ENCODE results near the gene ZNF474. TPM values are rescaled to one million over a fixed set of nuclear protein-coding genes. Genes with fewer than 3 reads are reported as not detected.

The ZNF474 gene
- total RNA-seq, 2 experiments from 2014 or later = not detected

GRCh38 chr5:122179701-122180100 is 50.4 kb downstream of the ZNF474 start:
- DNase-seq = no peak
- POLR2A ChIA-PET = no interaction called here
- peaks cover 4% of the 10 kb centered on the region for H3K9me3 Mint-ChIP-seq
- H3K4me1 Mint-ChIP-seq (ENCODE audit: low read depth) = peaks cover 7% of the 10 kb centered on the region
- peaks cover 4% of the 10 kb centered on the region for H3K27me3 Mint-ChIP-seq
- intact Hi-C loops (cut with micrococcal nuclease) = loop anchor here (2.0 to 5.0 kb wide), 3 partner anchors 15 to 703 kb away; no protein-coding TSS in a partner anchor
- no peak overlapping the region for H3K4me3 Mint-ChIP-seq
- H3K27ac Mint-ChIP-seq = no peak overlapping the region
- H3K36me3 Mint-ChIP-seq = no peaks in the 10 kb centered on the region
- CTCF ChIA-PET = no interaction called here

GRCh38 chr5:122180146-122180712 is 50.9 kb downstream of the ZNF474 start:
- H3K4me3 Mint-ChIP-seq = no peak overlapping the region
- peaks cover 7% of the 10 kb centered on the region for H3K4me1 Mint-ChIP-seq (ENCODE audit: low read depth)
- no peak overlapping the region for H3K27ac Mint-ChIP-seq
- DNase-seq = no peak
- no peaks in the 10 kb centered on the region for H3K36me3 Mint-ChIP-seq
- CTCF ChIA-PET = no interaction called here
- peaks cover 4% of the 10 kb centered on the region for H3K27me3 Mint-ChIP-seq
- intact Hi-C loops (cut with micrococcal nuclease) = loop anchor here (2.0 to 5.0 kb wide), 3 partner anchors 15 to 702 kb away; no protein-coding TSS in a partner anchor
- POLR2A ChIA-PET = no interaction called here
- H3K9me3 Mint-ChIP-seq = peaks cover 4% of the 10 kb centered on the region

GRCh38 chr5:122180863-122181548 is 51.7 kb downstream of the ZNF474 start:
- ChIA-PET CTCF (no interaction called here), POLR2A (no interaction called here)
- no peak overlapping the region for H3K27ac Mint-ChIP-seq
- peaks cover 4% of the 10 kb centered on the region for H3K27me3 Mint-ChIP-seq
- peaks cover 4% of the 10 kb centered on the region for H3K9me3 Mint-ChIP-seq
- H3K4me3 Mint-ChIP-seq = no peak overlapping the region
- DNase-seq = no peak
- intact Hi-C loops (cut with micrococcal nuclease) = loop anchor here (2.0 to 5.0 kb wide), 3 partner anchors 16 to 701 kb away; no protein-coding TSS in a partner anchor
- peaks cover 7% of the 10 kb centered on the region for H3K4me1 Mint-ChIP-seq (ENCODE audit: low read depth)
- H3K36me3 Mint-ChIP-seq = no peaks in the 10 kb centered on the region

GRCh38 chr5:122181863-122182262 is 52.5 kb downstream of the ZNF474 start:
- H3K4me3 Mint-ChIP-seq = no peak overlapping the region
- POLR2A ChIA-PET = no interaction called here
- CTCF ChIA-PET = no interaction called here
- H3K36me3 Mint-ChIP-seq = no peaks in the 10 kb centered on the region
- H3K27ac Mint-ChIP-seq = no peak overlapping the region
- peaks cover 10% of the 10 kb centered on the region for H3K27me3 Mint-ChIP-seq
- H3K4me1 Mint-ChIP-seq (ENCODE audit: low read depth) = peaks cover 7% of the 10 kb centered on the region
- intact Hi-C loops (cut with micrococcal nuclease) = loop anchor here (2.0 to 5.0 kb wide), 3 partner anchors 17 to 700 kb away; no protein-coding TSS in a partner anchor
- H3K9me3 Mint-ChIP-seq = peaks cover 4% of the 10 kb centered on the region
- no peak for DNase-seq

GRCh38 chr5:122182491-122182921 is 53.2 kb downstream of the ZNF474 start:
- CTCF ChIA-PET = no interaction called here
- H3K4me3 Mint-ChIP-seq = no peak overlapping the region
- intact Hi-C loops (cut with micrococcal nuclease) = loop anchor here (5.0 kb wide), 2 partner anchors 160 to 700 kb away; no protein-coding TSS in a partner anchor
- no peaks in the 10 kb centered on the region for H3K36me3 Mint-ChIP-seq
- POLR2A ChIA-PET = no interaction called here
- H3K27me3 Mint-ChIP-seq = peaks cover 10% of the 10 kb centered on the region
- H3K9me3 Mint-ChIP-seq = peaks cover 4% of the 10 kb centered on the region
- DNase-seq = no peak
- peaks cover 7% of the 10 kb centered on the region for H3K4me1 Mint-ChIP-seq (ENCODE audit: low read depth)
- no peak overlapping the region for H3K27ac Mint-ChIP-seq

- H3K4me1 Mint-ChIP-seq (ENCODE audit: low read depth) = peaks cover 7% of the 10 kb centered on the region
- H3K4me3 Mint-ChIP-seq = no peak overlapping the region
- H3K27me3 Mint-ChIP-seq = peaks cover 10% of the 10 kb centered on the region
- no peak for DNase-seq
- ChIA-PET CTCF (no interaction called here), POLR2A (no interaction called here)
- no peak overlapping the region for H3K27ac Mint-ChIP-seq
- no peaks in the 10 kb centered on the region for H3K36me3 Mint-ChIP-seq
- peaks cover 4% of the 10 kb centered on the region for H3K9me3 Mint-ChIP-seq
- intact Hi-C loops (cut with micrococcal nuclease) = loop anchor here (5.0 kb wide), 2 partner anchors 161 to 699 kb away; no protein-coding TSS in a partner anchor
Observed at GRCh38 chr5:122183098-122183787, 53.9 kb downstream of the ZNF474 start.

GRCh38 chr5:122183788-122184170 is 54.4 kb downstream of the ZNF474 start:
- DNase-seq = no peak
- Mint-ChIP-seq H3K9me3 (peaks cover 4% of the 10 kb centered on the region), H3K27ac (no peak overlapping the region), H3K27me3 (peaks cover 10% of the 10 kb centered on the region), H3K4me3 (no peak overlapping the region), H3K36me3 (no peaks in the 10 kb centered on the region), H3K4me1 (ENCODE audit: low read depth) (peaks cover 7% of the 10 kb centered on the region)
- ChIA-PET POLR2A (no interaction called here), CTCF (no interaction called here)
- intact Hi-C loops (cut with micrococcal nuclease) = loop anchor here (5.0 kb wide), 2 partner anchors 161 to 699 kb away; no protein-coding TSS in a partner anchor

- H3K36me3 Mint-ChIP-seq = no peaks in the 10 kb centered on the region
- DNase-seq = no peak
- ChIA-PET POLR2A (no interaction called here), CTCF (no interaction called here)
- intact Hi-C loops (cut with micrococcal nuclease) = loop anchor here (5.0 kb wide), 2 partner anchors 162 to 698 kb away; no protein-coding TSS in a partner anchor
- peaks cover 7% of the 10 kb centered on the region for H3K4me1 Mint-ChIP-seq (ENCODE audit: low read depth)
- H3K27me3 Mint-ChIP-seq = peaks cover 8% of the 10 kb centered on the region
- H3K9me3 Mint-ChIP-seq = no peaks in the 10 kb centered on the region
- no peak overlapping the region for H3K4me3 Mint-ChIP-seq
- H3K27ac Mint-ChIP-seq = no peak overlapping the region
Observed at GRCh38 chr5:122184676-122185255, 55.4 kb downstream of the ZNF474 start.

- CTCF ChIA-PET = no interaction called here
- intact Hi-C loops (cut with micrococcal nuclease) = no loop called here
- Mint-ChIP-seq H3K36me3 (no peaks in the 10 kb centered on the region), H3K27ac (no peak overlapping the region), H3K4me1 (ENCODE audit: low read depth) (no peaks in the 10 kb centered on the region), H3K4me3 (no peak overlapping the region), H3K27me3 (peaks cover 6% of the 10 kb centered on the region), H3K9me3 (no peaks in the 10 kb centered on the region)
- POLR2A ChIA-PET = no interaction called here
- no peak for DNase-seq
Observed at GRCh38 chr5:122187426-122187825, 58.1 kb downstream of the ZNF474 start.

- H3K9me3 Mint-ChIP-seq = no peaks in the 10 kb centered on the region
- ChIA-PET CTCF (interaction anchor here (0.6 kb wide), 1 partner anchor 27 kb away, joined by 3 read pairs; no protein-coding TSS in a partner anchor), POLR2A (no interaction called here)
- no peaks in the 10 kb centered on the region for H3K4me1 Mint-ChIP-seq (ENCODE audit: low read depth)
- H3K27ac Mint-ChIP-seq = no peak overlapping the region
- H3K27me3 Mint-ChIP-seq = peaks cover 11% of the 10 kb centered on the region
- H3K4me3 Mint-ChIP-seq = no peak overlapping the region
- intact Hi-C loops (cut with micrococcal nuclease) = loop anchor here (5.0 kb wide), 1 partner anchor 1177 kb away; no protein-coding TSS in a partner anchor
- no peak for DNase-seq
- no peaks in the 10 kb centered on the region for H3K36me3 Mint-ChIP-seq
Observed at GRCh38 chr5:122190156-122190555, 60.8 kb downstream of the ZNF474 start.

GRCh38 chr5:122192497-122193496 is 63.5 kb downstream of the ZNF474 start:
- no peak overlapping the region for H3K27ac Mint-ChIP-seq
- H3K4me1 Mint-ChIP-seq (ENCODE audit: low read depth) = no peaks in the 10 kb centered on the region
- DNase-seq = no peak
- peaks cover 5% of the 10 kb centered on the region for H3K27me3 Mint-ChIP-seq
- intact Hi-C loops (cut with micrococcal nuclease) = loop anchor here (1.0 to 5.0 kb wide), 2 partner anchors 223 to 1175 kb away; no protein-coding TSS in a partner anchor
- POLR2A ChIA-PET = no interaction called here
- no peaks in the 10 kb centered on the region for H3K9me3 Mint-ChIP-seq
- H3K36me3 Mint-ChIP-seq = no peaks in the 10 kb centered on the region
- no peak overlapping the region for H3K4me3 Mint-ChIP-seq
- CTCF ChIA-PET = no interaction called here
